CD14-positive monocyte (primary cell): ENCODE measurements around the gene CARD11. TPM values are rescaled to one million over a fixed set of nuclear protein-coding genes. Genes with fewer than 3 reads are reported as not detected.

Experiments
- DNase-seq, 3 donors: peaks; one replicate each; pipeline ENCODE4 v3.0.0-alpha.2; 2011 to 2022
- H2AFZ ChIP-seq: 2 replicates; pipeline ENCODE4 v1.6.0; 2012; ENCODE audit warnings: mild to moderate bottlenecking, low read depth, low read length, inconsistent platforms; ENCODE audit not compliant: insufficient read depth, poor library complexity, severe bottlenecking
- H3K27ac ChIP-seq, 2 donors: 1 replicate in 1 of 2; 2 replicates in 1 of 2; pipeline ENCODE4 v1.5.1; 2012 to 2013; ENCODE audit warnings: low read length in 2 of 2, control low read depth in 1 of 2, inconsistent platforms in 1 of 2, low read depth in 1 of 2, mild to moderate bottlenecking in 1 of 2
- H3K27me3 ChIP-seq, 2 donors: one replicate each; pipeline versions ENCODE4 v1.6.0 to v1.6.1; 2011 to 2013; ENCODE audit warnings: low read length in 2 of 2; ENCODE audit not compliant: control insufficient read depth in 2 of 2, insufficient read depth in 2 of 2
- H3K36me3 ChIP-seq, 2 donors: replicated peaks in 1 of 2; 1 replicate in 1 of 2; 2 replicates in 1 of 2; pipeline versions ENCODE4 v1.5.1 to v1.6.1; 2012 to 2013; ENCODE audit warnings: low read length in 2 of 2, control low read depth in 1 of 2, inconsistent platforms in 1 of 2, mild to moderate bottlenecking in 1 of 2; ENCODE audit not compliant: insufficient read depth in 2 of 2, control insufficient read depth in 1 of 2
- H3K4me1 ChIP-seq, 2 donors: 1 replicate in 1 of 2; 2 replicates in 1 of 2; pipeline versions ENCODE4 v1.5.1 to v1.6.1; 2012 to 2013; ENCODE audit warnings: low read length in 2 of 2, control low read depth in 1 of 2, inconsistent platforms in 1 of 2, mild to moderate bottlenecking in 1 of 2, moderate library complexity in 1 of 2; ENCODE audit not compliant: insufficient read depth in 2 of 2, control insufficient read depth in 1 of 2
- H3K4me2 ChIP-seq: replicated peaks from 2 replicates; pipeline ENCODE3; 2012; ENCODE audit warnings: low read length, moderate library complexity, mild to moderate bottlenecking; ENCODE audit not compliant: poor library complexity, severe bottlenecking; ENCODE audit errors: extremely low read depth
- H3K4me3 ChIP-seq, 3 experiments: fragments of 200-600 bp in 1 of 3; sonication (generic) in 1 of 3; replicated peaks in 1 of 3; 1 replicate in 2 of 3; 2 replicates in 1 of 3; pipeline ENCODE4 v1.5.1; 2011 to 2013; ENCODE audit warnings: low read length in 3 of 3, mild to moderate bottlenecking in 3 of 3, control low read depth in 2 of 3, low read depth in 2 of 3, inconsistent platforms in 1 of 3, moderate library complexity in 1 of 3
- H3K79me2 ChIP-seq: 2 replicates; pipeline ENCODE4 v1.6.0; 2012; ENCODE audit warnings: mild to moderate bottlenecking, control low read depth, inconsistent platforms, low read length, moderate library complexity; ENCODE audit not compliant: insufficient read depth
- H3K9ac ChIP-seq: 2 replicates; pipeline ENCODE4 v1.6.0; 2017; ENCODE audit warnings: low read length, mild to moderate bottlenecking; ENCODE audit not compliant: insufficient read depth, poor library complexity, severe bottlenecking
- H3K9me3 ChIP-seq, 2 donors: replicated peaks in 1 of 2; 1 replicate in 1 of 2; 2 replicates in 1 of 2; pipeline versions ENCODE4 v1.5.1 to v1.6.1; 2012 to 2013; ENCODE audit warnings: low read length in 2 of 2, control low read depth in 1 of 2; ENCODE audit not compliant: control insufficient read depth in 1 of 2, insufficient read depth in 1 of 2
- H4K20me1 ChIP-seq: 2 replicates; pipeline ENCODE4 v1.6.0; 2012; ENCODE audit warnings: mild to moderate bottlenecking, low read length, control low read depth, moderate library complexity; ENCODE audit not compliant: insufficient read depth
- H3K27ac Mint-ChIP-seq, 7 donors: one replicate each; pipeline ENCODE4 v1.8.0; 2020; ENCODE audit warnings: mild to moderate bottlenecking in 7 of 7, mixed read lengths in 7 of 7, moderate library complexity in 6 of 7, inconsistent platforms in 2 of 7
- H3K27me3 Mint-ChIP-seq, 3 donors: one replicate each; pipeline ENCODE4 v1.8.0; 2021 to 2022; ENCODE audit warnings: low read depth in 3 of 3, mild to moderate bottlenecking in 3 of 3, mixed read lengths in 3 of 3, moderate library complexity in 3 of 3, inconsistent platforms in 1 of 3
- H3K36me3 Mint-ChIP-seq, 2 donors: one replicate each; pipeline ENCODE4 v1.8.0; 2020; ENCODE audit warnings: mixed read lengths in 2 of 2, inconsistent platforms in 1 of 2, mild to moderate bottlenecking in 1 of 2
- H3K4me1 Mint-ChIP-seq: one replicate; pipeline ENCODE4 v1.8.0; 2020; ENCODE audit warnings: mild to moderate bottlenecking, mixed read lengths
- H3K4me3 Mint-ChIP-seq, 2 donors: one replicate each; pipeline ENCODE4 v1.8.0; 2020; ENCODE audit warnings: mild to moderate bottlenecking in 2 of 2, mixed read lengths in 2 of 2, moderate library complexity in 1 of 2
- H3K9me3 Mint-ChIP-seq, 7 donors: one replicate each; pipeline ENCODE4 v1.8.0; 2020 to 2022; ENCODE audit warnings: mixed read lengths in 7 of 7, mild to moderate bottlenecking in 6 of 7, moderate library complexity in 6 of 7, inconsistent platforms in 2 of 7
- CTCF ChIP-seq: fragments of 200-600 bp; IDR thresholded peaks from one replicate; pipeline ENCODE4 v1.8.0; 2022; ENCODE audit warnings: antibody characterized with exemption, mild to moderate bottlenecking
- WGBS: methylation state at CpG from one replicate; pipeline ENCODE4 v1.1.5; 2013; ENCODE audit warnings: missing lambda C conversion rate; ENCODE audit not compliant: insufficient coverage; 5-methylcytosine and 5-hydroxymethylcytosine counted together
- intact Hi-C, 2 donors: fragments of 100-400 bp; cut with micrococcal nuclease; formaldehyde crosslinking; loops; one replicate each; pipeline versions ENCODE4 v1.15.0 to v1.15.1; 2023
- polyA plus RNA-seq, 3 donors: library from polyadenylated mRNA; depleted of rRNA in 1 of 3; unstranded in 2 of 3; stranded (reverse) in 1 of 3; fragments of 300-500 nt in 2 of 3; fragments of >200 nt in 1 of 3; fragmentation: Illumina TruSeq in 2 of 3; gene quantifications; 1 replicate in 2 of 3; 2 replicates in 1 of 3; pipeline ENCODE4 v1.2.3, GENCODE V29; 2012 to 2021

Gene CARD11
- polyA plus RNA-seq, 3 donors = 0.04 to 0.17 TPM; not detected in 1

DNA sequence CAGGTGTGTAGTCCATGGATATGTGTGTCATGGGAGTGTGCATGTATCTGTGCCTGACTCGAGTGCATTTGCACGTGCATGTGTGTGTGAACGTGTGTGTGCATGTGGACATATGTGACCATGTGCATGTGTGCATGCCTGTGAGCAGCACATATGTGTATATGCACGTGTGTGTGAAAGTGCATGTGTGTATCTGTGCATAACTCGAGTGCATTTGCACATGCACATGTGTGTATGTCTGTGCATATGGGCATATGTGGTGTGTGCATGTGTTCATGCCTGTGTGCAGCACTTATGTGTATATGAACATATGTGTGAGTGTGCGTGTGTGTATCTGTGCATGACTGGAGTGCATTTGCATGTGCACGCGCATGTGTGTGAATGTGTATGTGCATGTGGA lies 164.3 kb downstream of the CARD11 start:
- no peak for TF ChIP-seq CTCF
- Mint-ChIP-seq H3K36me3 (no peaks in the 10 kb centered on the region), H3K27ac (no peak overlapping the region), H3K27me3 (peaks cover 20 to 37% (median 21%) of the 10 kb centered on the region in 3 donors), H3K9me3 (peaks cover 0 to 2% (median 0%) of the 10 kb centered on the region in 7 donors), H3K4me1 (peaks cover 10% of the 10 kb centered on the region), H3K4me3 (no peak overlapping the region)
- H3K79me2 ChIP-seq = no peaks in the 10 kb centered on the region
- peaks cover 0 to 7% of the 10 kb centered on the region in 2 donors for H3K4me1 ChIP-seq
- H3K9ac ChIP-seq = no peak overlapping the region
- no peaks in the 10 kb centered on the region for H3K27me3 ChIP-seq
- no peaks in the 10 kb centered on the region for H3K36me3 ChIP-seq
- no peaks in the 10 kb centered on the region for H3K9me3 ChIP-seq
- no peak overlapping the region for H2AFZ ChIP-seq
- 90% methylated on average over 8 of the region's 8 CpGs for WGBS
- no peak for DNase-seq
- H3K4me3 ChIP-seq = no peak overlapping the region
- intact Hi-C loops = loop anchor here in 1 of 2 donors (10.0 kb wide), 2 partner anchors 85 to 415 kb away; no protein-coding TSS in a partner anchor
- H3K27ac ChIP-seq = no peak overlapping the region
- H4K20me1 ChIP-seq = no peaks in the 10 kb centered on the region
- no peak overlapping the region for H3K4me2 ChIP-seq

DNA sequence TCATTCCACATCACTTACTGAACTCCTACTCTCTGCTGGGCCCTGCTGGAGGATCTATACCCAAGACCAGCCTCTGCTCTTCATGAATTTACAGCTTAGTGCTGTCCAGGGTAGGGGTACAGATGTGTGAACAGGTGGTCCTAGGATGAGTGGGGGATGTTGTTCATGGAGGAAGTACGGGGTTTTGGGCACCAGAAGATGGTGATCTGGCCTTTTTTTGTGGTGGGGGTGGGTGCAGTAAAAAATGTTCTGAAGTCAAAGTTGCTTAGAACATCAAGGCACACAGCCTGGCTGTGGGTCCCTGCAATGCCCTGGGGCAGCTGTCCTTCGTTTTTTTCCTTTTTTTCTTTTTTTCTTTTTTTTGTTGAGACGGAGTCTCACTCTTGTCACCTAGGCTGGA lies 165.4 kb downstream of the CARD11 start:
- Histone ChIP-seq H2AFZ (no peak overlapping the region), H3K4me1 (peaks cover 0 to 7% of the 10 kb centered on the region in 2 donors), H3K36me3 (no peaks in the 10 kb centered on the region), H3K27ac (no peak overlapping the region), H3K9me3 (no peaks in the 10 kb centered on the region), H3K4me2 (no peak overlapping the region), H3K9ac (no peak overlapping the region), H3K4me3 (no peak overlapping the region), H4K20me1 (no peaks in the 10 kb centered on the region), H3K79me2 (no peaks in the 10 kb centered on the region), H3K27me3 (peaks cover 0 to 2% of the 10 kb centered on the region in 2 donors)
- H3K27me3 Mint-ChIP-seq = peaks cover 22 to 42% (median 26%) of the 10 kb centered on the region in 3 donors
- 37% methylated on average over 2 of the region's 3 CpGs for WGBS
- TF ChIP-seq CTCF = no peak
- no peaks in the 10 kb centered on the region for H3K36me3 Mint-ChIP-seq
- H3K9me3 Mint-ChIP-seq = peaks cover 0 to 2% (median 0%) of the 10 kb centered on the region in 7 donors
- intact Hi-C loops = loop anchor here in 1 of 2 donors (10.0 kb wide), 2 partner anchors 86 to 416 kb away; no protein-coding TSS in a partner anchor
- no peak overlapping the region for H3K27ac Mint-ChIP-seq
- DNase-seq = no peak
- peaks cover 12% of the 10 kb centered on the region for H3K4me1 Mint-ChIP-seq
- no peak overlapping the region for H3K4me3 Mint-ChIP-seq
